IPS-20b (cell line): Measurements from ENCODE around the gene TTLL11.

ENCODE experiments used
- H3K27ac ChIP-seq: one replicate; pipeline ENCODE4 v1.5.1; 2013; ENCODE audit warnings: low read length
- H3K27me3 ChIP-seq: 2 replicates; pipeline ENCODE4 v1.6.1; 2013; ENCODE audit warnings: mild to moderate bottlenecking, low read length, inconsistent platforms; ENCODE audit not compliant: insufficient read depth
- H3K36me3 ChIP-seq: 2 replicates; pipeline ENCODE4 v1.6.1; 2013; ENCODE audit warnings: low read depth, mild to moderate bottlenecking, inconsistent platforms, low read length, moderate library complexity; ENCODE audit not compliant: insufficient read depth
- H3K4me1 ChIP-seq: 2 replicates; pipeline ENCODE4 v1.6.1; 2013; ENCODE audit warnings: mild to moderate bottlenecking, control low read depth, inconsistent platforms, low read length, moderate library complexity; ENCODE audit not compliant: insufficient read depth
- H3K4me3 ChIP-seq: 2 replicates; pipeline ENCODE4 v1.5.1; 2013; ENCODE audit warnings: mild to moderate bottlenecking, low read length, inconsistent platforms
- H3K9ac ChIP-seq: 2 replicates; pipeline ENCODE4 v1.6.1; 2013; ENCODE audit warnings: low read depth, mild to moderate bottlenecking, inconsistent platforms, low read length, moderate library complexity
- H3K9me3 ChIP-seq: 2 replicates; pipeline ENCODE4 v1.6.1; 2013; ENCODE audit warnings: mild to moderate bottlenecking, low read depth, low read length, inconsistent platforms; ENCODE audit not compliant: insufficient read depth

The TTLL11 gene

DNA sequence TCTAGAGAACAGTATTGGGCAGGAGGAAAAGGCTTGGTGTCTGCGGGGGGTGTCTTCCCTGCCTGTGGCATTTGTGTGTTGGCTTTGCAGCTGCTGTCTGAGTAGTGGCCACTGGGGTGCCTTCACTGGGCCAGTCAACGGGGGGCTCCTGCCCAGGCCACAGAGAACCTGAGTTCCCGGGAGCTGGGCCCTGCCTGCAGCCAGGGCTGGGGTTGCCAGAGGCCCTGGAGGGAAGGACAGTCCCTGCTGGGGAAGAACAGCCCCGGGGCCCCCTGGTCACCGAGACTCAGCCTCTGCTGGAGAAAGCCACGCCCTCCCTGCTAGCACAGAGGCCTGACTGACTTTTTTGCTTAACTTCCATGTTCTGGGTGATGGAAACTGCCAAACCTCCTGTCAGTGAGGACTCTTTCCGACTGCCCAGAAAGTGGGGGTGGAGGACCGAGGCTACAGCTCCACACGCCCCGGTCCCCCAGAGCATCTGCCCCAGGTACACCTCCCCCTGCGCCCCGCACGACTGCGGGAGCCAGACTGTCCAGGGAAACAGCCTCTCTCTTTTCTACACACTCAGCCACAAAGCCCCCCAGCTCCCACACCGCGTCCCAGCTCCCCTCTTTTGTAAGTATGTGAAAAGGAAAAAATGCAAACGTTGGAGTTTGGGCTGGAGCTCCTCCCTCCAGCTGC is 308.2 kb downstream of the TTLL11 start:
- no peaks in the 10 kb centered on the region for H3K9me3 ChIP-seq
- no peak overlapping the region for H3K4me3 ChIP-seq
- H3K27me3 ChIP-seq, result no peaks in the 10 kb centered on the region
- peaks cover 19% of the 10 kb centered on the region for H3K36me3 ChIP-seq
- H3K27ac ChIP-seq, result no peak overlapping the region
- no peak overlapping the region for H3K9ac ChIP-seq
- peaks cover 13% of the 10 kb centered on the region for H3K4me1 ChIP-seq

DNA sequence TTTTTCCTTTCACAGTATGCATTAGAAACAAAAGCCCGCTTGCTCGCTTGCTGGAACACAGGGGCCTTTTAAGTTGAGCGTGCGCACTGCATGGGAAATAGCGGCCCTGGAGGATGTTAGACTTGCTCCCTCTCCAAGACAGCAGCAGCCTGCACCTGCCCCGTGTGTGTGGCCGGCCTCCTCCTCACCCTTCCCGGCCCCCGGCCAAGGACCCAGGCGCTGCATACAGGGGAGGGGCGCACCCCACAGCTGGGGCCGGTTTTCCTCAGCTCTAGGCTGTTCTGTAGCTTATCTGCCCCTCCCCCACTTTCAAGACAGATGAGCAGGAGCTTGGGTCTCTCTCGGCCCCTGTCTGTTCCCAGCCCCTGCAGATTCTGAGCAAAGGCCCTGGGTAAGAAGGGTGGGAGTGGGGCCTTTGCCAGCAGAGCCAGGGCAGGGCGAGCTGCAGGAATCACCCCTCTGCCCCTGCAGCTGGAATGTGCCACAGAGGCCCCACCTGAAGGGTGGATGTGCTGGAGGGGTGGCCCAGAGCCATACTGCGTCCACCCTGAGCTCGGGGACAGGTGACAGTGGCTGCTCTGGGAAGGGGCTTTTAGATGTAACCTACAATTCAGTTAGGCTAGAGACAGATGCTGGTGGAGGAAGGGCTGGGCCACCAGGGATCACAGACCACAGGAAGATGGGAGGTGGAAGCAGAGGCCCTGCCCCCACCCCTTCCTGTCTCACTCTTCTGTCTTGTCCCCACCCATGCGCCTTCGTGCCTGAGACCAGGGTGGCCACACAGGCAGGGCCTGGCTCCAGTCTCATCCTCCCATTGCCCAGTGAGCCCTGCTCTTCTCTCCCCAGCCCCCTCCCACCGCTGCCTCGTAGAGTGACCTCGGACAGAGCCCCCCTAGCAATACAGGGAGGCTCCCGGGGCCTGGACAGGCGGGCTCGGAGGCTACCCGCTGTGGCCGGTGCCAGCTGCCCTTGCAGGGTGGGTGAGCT is 309.3 kb downstream of the TTLL11 start:
- Histone ChIP-seq H3K4me1 (peaks cover 18% of the 10 kb centered on the region), H3K9ac (no peak overlapping the region), H3K9me3 (no peaks in the 10 kb centered on the region), H3K27me3 (no peaks in the 10 kb centered on the region), H3K36me3 (peaks cover 19% of the 10 kb centered on the region), H3K27ac (no peak overlapping the region), H3K4me3 (no peak overlapping the region)

GRCh38 chr9:121783111-121783510 is 310.0 kb downstream of the TTLL11 start:
- Histone ChIP-seq H3K27ac (no peak overlapping the region), H3K9me3 (no peaks in the 10 kb centered on the region), H3K9ac (no peak overlapping the region), H3K36me3 (peaks cover 21% of the 10 kb centered on the region), H3K4me1 (peaks cover 15% of the 10 kb centered on the region), H3K4me3 (no peak overlapping the region), H3K27me3 (no peaks in the 10 kb centered on the region)

DNA sequence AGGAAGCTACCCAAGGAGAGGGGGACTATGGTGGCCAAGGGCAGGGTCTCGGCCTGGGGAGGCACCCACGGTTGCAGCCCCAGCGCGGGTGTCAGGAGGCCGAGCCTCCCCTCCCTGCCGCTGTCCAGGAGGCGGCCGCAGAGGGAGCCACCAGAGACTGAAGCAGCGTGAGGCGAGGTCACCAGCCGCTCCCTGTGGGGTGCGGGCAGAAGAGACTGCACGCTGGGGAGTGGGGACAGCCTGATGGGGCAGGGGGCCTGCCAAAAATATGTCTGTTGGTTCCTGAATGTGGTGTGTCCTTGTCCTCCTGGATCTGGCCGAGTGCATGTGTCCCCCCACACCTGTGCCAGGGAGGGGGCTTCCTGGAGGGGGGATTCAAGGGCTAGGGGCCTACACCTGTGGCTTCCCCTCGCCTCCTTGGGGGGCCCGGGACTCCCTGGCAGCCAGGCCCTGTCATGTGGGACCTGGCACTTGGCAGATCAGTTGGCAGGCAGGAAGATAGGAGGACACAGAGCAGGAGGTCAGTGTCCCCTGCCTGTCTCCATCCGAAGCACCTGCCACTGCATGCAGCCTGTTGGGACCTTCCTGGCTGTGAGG is 310.5 kb downstream of the TTLL11 start:
- H3K9ac ChIP-seq, result no peak overlapping the region
- H3K27ac ChIP-seq, result no peak overlapping the region
- no peaks in the 10 kb centered on the region for H3K27me3 ChIP-seq
- no peaks in the 10 kb centered on the region for H3K9me3 ChIP-seq
- no peak overlapping the region for H3K4me3 ChIP-seq
- H3K4me1 ChIP-seq, result peaks cover 15% of the 10 kb centered on the region
- H3K36me3 ChIP-seq, result peaks cover 25% of the 10 kb centered on the region

- Histone ChIP-seq H3K4me1 (peaks cover 15% of the 10 kb centered on the region), H3K27ac (no peak overlapping the region), H3K9ac (no peak overlapping the region), H3K4me3 (no peak overlapping the region), H3K27me3 (no peaks in the 10 kb centered on the region), H3K9me3 (no peaks in the 10 kb centered on the region), H3K36me3 (peaks cover 32% of the 10 kb centered on the region)
Observed at GRCh38 chr9:121781701-121782464, 311.2 kb downstream of the TTLL11 start.

DNA sequence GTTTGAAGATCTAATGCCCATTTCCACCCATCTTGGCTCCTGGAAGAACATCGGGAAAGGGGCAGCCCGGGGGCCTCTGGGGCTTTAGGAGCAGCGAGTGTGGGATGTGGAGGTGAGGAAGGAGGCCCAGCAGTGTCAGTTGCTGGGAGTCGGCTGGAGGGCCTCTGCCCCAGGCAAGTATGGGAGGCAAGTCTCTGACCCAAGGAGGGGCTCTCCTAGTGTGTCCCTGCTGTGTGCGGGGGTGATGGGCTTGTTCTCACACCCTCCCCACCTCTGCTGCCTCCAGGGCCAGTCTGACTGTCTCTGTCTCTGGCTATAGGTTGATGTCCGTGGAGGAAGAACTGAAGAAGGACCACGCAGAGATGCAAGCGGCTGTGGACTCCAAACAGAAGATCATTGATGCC is 312.0 kb downstream of the TTLL11 start:
- Histone ChIP-seq H3K4me3 (no peak overlapping the region), H3K4me1 (peaks cover 15% of the 10 kb centered on the region), H3K27ac (no peak overlapping the region), H3K9me3 (no peaks in the 10 kb centered on the region), H3K9ac (no peak overlapping the region), H3K36me3 (peaks cover 40% of the 10 kb centered on the region), H3K27me3 (no peaks in the 10 kb centered on the region)

- Histone ChIP-seq H3K27ac (no peak overlapping the region), H3K4me1 (peaks cover 15% of the 10 kb centered on the region), H3K9me3 (no peaks in the 10 kb centered on the region), H3K36me3 (peaks cover 47% of the 10 kb centered on the region), H3K9ac (no peak overlapping the region), H3K27me3 (no peaks in the 10 kb centered on the region), H3K4me3 (no peak overlapping the region)
Observed at GRCh38 chr9:121780177-121781040, 312.7 kb downstream of the TTLL11 start.

- Histone ChIP-seq H3K27ac (no peak overlapping the region), H3K4me3 (no peak overlapping the region), H3K9me3 (no peaks in the 10 kb centered on the region), H3K36me3 (peaks cover 49% of the 10 kb centered on the region), H3K9ac (no peak overlapping the region), H3K4me1 (peaks cover 15% of the 10 kb centered on the region), H3K27me3 (no peaks in the 10 kb centered on the region)
Observed at GRCh38 chr9:121779381-121780117, 313.6 kb downstream of the TTLL11 start.

DNA sequence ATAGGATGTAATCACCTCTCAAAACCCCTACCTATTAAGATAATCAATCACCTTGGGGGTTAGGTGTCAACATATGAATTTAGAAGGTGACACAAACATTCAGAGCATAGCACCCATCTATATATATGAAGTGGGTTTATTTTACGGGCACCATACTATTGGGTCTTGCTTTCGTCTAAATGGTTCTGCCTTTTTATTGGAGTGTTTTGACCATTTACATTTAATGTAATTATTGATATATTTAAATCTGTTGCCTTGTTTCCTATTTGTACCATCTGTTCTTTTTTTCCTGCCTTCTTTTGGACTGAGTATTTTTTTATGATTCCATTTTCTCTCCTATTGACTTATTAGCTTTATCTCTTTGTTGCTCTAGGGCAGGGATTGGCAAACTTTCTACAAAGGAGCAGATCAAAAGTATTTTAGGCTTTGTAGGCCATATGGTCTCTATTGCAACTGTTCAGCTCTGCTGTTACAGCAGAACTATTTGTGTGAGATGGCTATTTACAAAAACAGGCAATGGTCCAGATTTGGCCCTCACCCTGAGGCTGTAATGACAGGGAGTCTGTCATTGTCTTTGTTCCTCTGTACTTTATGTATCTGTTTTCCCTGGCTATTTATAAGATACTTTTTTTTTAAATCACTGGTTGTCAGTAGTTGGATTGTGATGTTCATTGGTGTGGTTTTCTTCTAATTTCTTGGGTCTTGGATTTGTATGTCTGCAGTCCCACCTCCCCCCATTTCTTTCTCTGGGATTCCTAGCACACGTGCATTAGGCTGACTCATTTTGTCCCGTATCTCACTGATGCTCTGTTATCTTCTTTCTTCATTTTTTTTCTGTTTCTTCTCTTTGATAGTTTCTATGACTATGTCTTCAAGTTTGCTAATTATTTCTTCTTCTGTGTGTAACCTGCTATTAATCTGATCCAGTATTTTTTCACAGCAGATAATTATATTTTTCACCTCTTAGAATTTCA is 314.6 kb downstream of the TTLL11 start:
- Histone ChIP-seq H3K4me1 (peaks cover 5% of the 10 kb centered on the region; the same call in 1 of the 2 replicates), H3K27ac (no peak overlapping the region), H3K36me3 (peaks cover 60% of the 10 kb centered on the region), H3K4me3 (no peak overlapping the region), H3K9me3 (no peaks in the 10 kb centered on the region), H3K27me3 (no peaks in the 10 kb centered on the region), H3K9ac (no peak overlapping the region)
